OCI-LY1 (cell line): Measurements from ENCODE around the gene CREB1.

Source experiments
- H2AFZ ChIP-seq: fragments of 200-600 bp; sonication (generic), shearing (Covaris generic); 2 replicates; pipeline ENCODE4 v1.6.0; 2014; ENCODE audit warnings: antibody characterized with exemption, mild to moderate bottlenecking, low read length
- H3F3A ChIP-seq: fragments of 200-600 bp; sonication (generic), shearing (Covaris generic); 2 replicates; pipeline ENCODE4 v1.6.0; 2014; ENCODE audit warnings: mild to moderate bottlenecking, antibody characterized with exemption, low read length, moderate library complexity; ENCODE audit not compliant: insufficient read depth
- H3K27ac ChIP-seq: fragments of 200-600 bp; sonication (generic); 2 replicates; pipeline ENCODE4 v1.5.1; 2014; ENCODE audit warnings: low read length, mixed run types, mild to moderate bottlenecking, low read depth; ENCODE audit not compliant: poor library complexity, severe bottlenecking
- H3K27me3 ChIP-seq: fragments of 200-600 bp; sonication (generic); 2 replicates; pipeline ENCODE4 v1.6.0; 2014; ENCODE audit warnings: antibody characterized with exemption, mild to moderate bottlenecking, low read length, moderate library complexity; ENCODE audit not compliant: insufficient read depth
- H3K36me3 ChIP-seq: fragments of 200-600 bp; sonication (generic); 2 replicates; pipeline ENCODE4 v1.6.1; 2014; ENCODE audit warnings: mild to moderate bottlenecking, antibody characterized with exemption, low read length, moderate library complexity, mixed read lengths; ENCODE audit not compliant: insufficient read depth
- H3K4me1 ChIP-seq: fragments of 200-600 bp; sonication (generic); 2 replicates; pipeline ENCODE4 v1.5.1; 2014; ENCODE audit warnings: mild to moderate bottlenecking, low read length, moderate library complexity; ENCODE audit not compliant: insufficient read depth, severe bottlenecking
- H3K4me2 ChIP-seq: fragments of 200-600 bp; sonication (generic), shearing (Covaris generic); 2 replicates; pipeline ENCODE4 v1.6.1; 2014; ENCODE audit warnings: low read length
- H3K4me3 ChIP-seq: fragments of 200-600 bp; sonication (generic); 2 replicates; pipeline ENCODE4 v1.5.1; 2014; ENCODE audit warnings: low read length, low read depth, mild to moderate bottlenecking, mixed read lengths; ENCODE audit not compliant: poor library complexity, severe bottlenecking
- H3K79me2 ChIP-seq: fragments of 200-600 bp; shearing (Covaris generic); 2 replicates; pipeline ENCODE4 v1.6.1; 2016; ENCODE audit warnings: mixed run types, low read length, mixed read lengths; ENCODE audit not compliant: insufficient read depth
- H3K9ac ChIP-seq: fragments of 200-600 bp; sonication (generic), shearing (Covaris generic); 2 replicates; pipeline ENCODE4 v1.6.1; 2014; ENCODE audit warnings: mild to moderate bottlenecking, low read length, mixed read lengths
- H3K9me2 ChIP-seq: fragments of 200-600 bp; sonication (generic), shearing (Covaris generic); 2 replicates; pipeline ENCODE4 v1.6.1; 2014; ENCODE audit warnings: low read depth, mild to moderate bottlenecking, low read length, mixed read lengths
- H3K9me3 ChIP-seq: fragments of 200-600 bp; shearing (Covaris generic); 2 replicates; pipeline ENCODE4 v1.6.1; 2014; ENCODE audit warnings: low read length, mixed read lengths
- H4K20me1 ChIP-seq: fragments of 200-600 bp; sonication (generic), shearing (Covaris generic); 2 replicates; pipeline ENCODE4 v1.6.0; 2016; ENCODE audit warnings: mild to moderate bottlenecking, low read length; ENCODE audit not compliant: insufficient read depth
- EZH2 ChIP-seq: fragments of 200-600 bp; sonication (generic), shearing (Covaris generic); IDR thresholded peaks from 2 replicates; pipeline ENCODE4 v1.8.0; 2017; ENCODE audit warnings: borderline replicate concordance, mixed run types, mild to moderate bottlenecking, antibody characterized with exemption, low read length, moderate library complexity, mixed read lengths
- TF ChIP-seq, protein P1 (sequence below): fragments of 200-600 bp; sonication (generic), shearing (Covaris generic); IDR thresholded peaks from 2 replicates; pipeline ENCODE4 v1.5.1; 2017; ENCODE audit warnings: mild to moderate bottlenecking, antibody characterized with exemption, low read length, moderate library complexity, mixed read lengths

Gene CREB1

DNA sequence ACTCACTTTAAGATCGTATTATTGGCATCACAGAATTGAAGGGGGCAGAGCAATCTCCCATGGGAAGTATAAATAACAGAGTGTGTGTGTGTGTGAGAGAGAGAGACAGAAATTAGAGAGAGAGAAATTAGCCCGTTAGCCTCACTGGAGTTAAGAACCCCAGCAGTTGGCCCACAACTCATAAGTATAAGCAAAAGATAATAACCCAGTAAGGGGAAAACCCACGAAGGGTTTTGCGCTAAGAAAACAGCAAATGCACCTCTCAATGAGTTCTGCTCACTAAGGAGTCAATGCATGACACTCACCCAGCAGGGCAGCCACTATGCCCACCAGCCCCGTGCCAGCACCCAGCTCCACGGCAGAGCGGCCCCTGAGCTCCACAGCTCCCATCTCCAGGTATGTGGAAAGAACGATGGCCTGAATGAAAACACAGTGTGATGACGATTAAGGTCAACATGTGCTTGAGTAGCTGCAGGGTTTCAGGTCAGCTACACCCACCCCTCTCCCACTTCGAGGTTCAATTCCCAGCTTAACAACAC is 91.8 kb downstream of the CREB1 start:
- peaks cover 55% of the 10 kb centered on the region for H3K36me3 ChIP-seq
- H3K9me3 ChIP-seq, result no peaks in the 10 kb centered on the region
- peak overlapping the region; percentile 68 for H3K27ac ChIP-seq
- no peaks in the 10 kb centered on the region for H3K9me2 ChIP-seq
- H3K27me3 ChIP-seq, result no peaks in the 10 kb centered on the region
- H2AFZ ChIP-seq, result no peak overlapping the region
- H3F3A ChIP-seq, result no peaks in the 10 kb centered on the region; the same call in 1 of the 2 replicates
- peak overlapping the region; percentile 2; the same call in 1 of the 2 replicates for H3K9ac ChIP-seq
- peaks cover 10% of the 10 kb centered on the region; the same call in 1 of the 2 replicates for H3K79me2 ChIP-seq
- H3K4me1 ChIP-seq, result peaks cover 54% of the 10 kb centered on the region
- H4K20me1 ChIP-seq, result no peaks in the 10 kb centered on the region
- peak overlapping the region; percentile 31; the same call in 1 of the 2 replicates for H3K4me2 ChIP-seq
- TF ChIP-seq, protein P1, sequence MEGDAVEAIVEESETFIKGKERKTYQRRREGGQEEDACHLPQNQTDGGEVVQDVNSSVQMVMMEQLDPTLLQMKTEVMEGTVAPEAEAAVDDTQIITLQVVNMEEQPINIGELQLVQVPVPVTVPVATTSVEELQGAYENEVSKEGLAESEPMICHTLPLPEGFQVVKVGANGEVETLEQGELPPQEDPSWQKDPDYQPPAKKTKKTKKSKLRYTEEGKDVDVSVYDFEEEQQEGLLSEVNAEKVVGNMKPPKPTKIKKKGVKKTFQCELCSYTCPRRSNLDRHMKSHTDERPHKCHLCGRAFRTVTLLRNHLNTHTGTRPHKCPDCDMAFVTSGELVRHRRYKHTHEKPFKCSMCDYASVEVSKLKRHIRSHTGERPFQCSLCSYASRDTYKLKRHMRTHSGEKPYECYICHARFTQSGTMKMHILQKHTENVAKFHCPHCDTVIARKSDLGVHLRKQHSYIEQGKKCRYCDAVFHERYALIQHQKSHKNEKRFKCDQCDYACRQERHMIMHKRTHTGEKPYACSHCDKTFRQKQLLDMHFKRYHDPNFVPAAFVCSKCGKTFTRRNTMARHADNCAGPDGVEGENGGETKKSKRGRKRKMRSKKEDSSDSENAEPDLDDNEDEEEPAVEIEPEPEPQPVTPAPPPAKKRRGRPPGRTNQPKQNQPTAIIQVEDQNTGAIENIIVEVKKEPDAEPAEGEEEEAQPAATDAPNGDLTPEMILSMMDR, result no peak
- no peak for TF ChIP-seq EZH2
- H3K4me3 ChIP-seq, result peak overlapping the region; percentile 12

DNA sequence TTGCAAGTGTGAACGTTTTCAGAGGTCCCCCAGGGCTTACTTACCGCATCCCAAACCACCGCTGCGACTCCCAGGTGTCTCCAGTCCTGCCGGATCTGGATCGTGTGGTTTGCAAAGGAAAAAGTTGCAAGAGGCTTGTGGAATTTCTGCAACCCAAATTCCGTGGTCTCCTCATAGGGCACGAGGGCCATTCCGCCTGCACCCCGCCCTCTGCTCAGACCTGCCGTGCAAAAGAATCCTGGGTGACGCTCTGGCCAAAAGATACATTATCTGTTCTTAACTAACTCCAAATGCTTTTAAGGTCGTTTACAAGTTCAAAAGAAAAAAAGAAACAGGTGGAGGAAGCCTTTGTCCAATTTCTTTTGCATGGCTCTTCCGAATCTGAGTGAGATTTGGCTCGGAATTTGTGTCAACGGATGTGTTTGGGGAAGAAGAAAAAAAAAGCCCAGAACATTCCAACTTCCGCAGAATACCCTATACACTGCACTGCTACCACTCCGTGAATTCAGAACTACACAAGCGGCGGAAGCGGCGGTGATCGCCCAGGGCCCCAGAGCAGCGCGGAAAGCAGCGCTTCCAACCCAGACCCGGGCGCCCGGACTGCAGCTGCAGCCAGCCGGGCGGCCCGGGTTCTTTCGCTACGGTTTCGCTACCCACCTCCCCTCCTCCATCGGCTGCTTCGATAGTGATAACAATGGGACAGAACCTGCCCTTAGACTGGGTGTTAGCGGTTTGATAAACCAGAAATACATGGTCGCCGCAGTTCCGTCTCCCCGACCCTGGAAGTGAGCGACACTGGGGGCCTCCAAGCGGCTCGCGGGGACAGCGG is 94.6 kb downstream of the CREB1 start:
- H3F3A ChIP-seq, result 0 out of 2 replicates have a peak, but pooled peaks cover 6% of the 10 kb centered on the region
- peak overlapping the region; percentile 97 for H3K27ac ChIP-seq
- no peaks in the 10 kb centered on the region for H4K20me1 ChIP-seq
- H3K9me3 ChIP-seq, result no peaks in the 10 kb centered on the region
- no peak overlapping the region for H2AFZ ChIP-seq
- peaks cover 33% of the 10 kb centered on the region for H3K36me3 ChIP-seq
- no peaks in the 10 kb centered on the region for H3K9me2 ChIP-seq
- peaks cover 57% of the 10 kb centered on the region for H3K4me1 ChIP-seq
- peak overlapping the region; percentile 96 for H3K4me2 ChIP-seq
- H3K79me2 ChIP-seq, result peaks cover 10% of the 10 kb centered on the region; the same call in 1 of the 2 replicates
- peak overlapping the region; percentile 97 for H3K9ac ChIP-seq
- peak overlapping the region; percentile 94 for H3K4me3 ChIP-seq
- no peaks in the 10 kb centered on the region for H3K27me3 ChIP-seq
- TF ChIP-seq EZH2, result no peak
- TF ChIP-seq, protein P1, result no peak

DNA sequence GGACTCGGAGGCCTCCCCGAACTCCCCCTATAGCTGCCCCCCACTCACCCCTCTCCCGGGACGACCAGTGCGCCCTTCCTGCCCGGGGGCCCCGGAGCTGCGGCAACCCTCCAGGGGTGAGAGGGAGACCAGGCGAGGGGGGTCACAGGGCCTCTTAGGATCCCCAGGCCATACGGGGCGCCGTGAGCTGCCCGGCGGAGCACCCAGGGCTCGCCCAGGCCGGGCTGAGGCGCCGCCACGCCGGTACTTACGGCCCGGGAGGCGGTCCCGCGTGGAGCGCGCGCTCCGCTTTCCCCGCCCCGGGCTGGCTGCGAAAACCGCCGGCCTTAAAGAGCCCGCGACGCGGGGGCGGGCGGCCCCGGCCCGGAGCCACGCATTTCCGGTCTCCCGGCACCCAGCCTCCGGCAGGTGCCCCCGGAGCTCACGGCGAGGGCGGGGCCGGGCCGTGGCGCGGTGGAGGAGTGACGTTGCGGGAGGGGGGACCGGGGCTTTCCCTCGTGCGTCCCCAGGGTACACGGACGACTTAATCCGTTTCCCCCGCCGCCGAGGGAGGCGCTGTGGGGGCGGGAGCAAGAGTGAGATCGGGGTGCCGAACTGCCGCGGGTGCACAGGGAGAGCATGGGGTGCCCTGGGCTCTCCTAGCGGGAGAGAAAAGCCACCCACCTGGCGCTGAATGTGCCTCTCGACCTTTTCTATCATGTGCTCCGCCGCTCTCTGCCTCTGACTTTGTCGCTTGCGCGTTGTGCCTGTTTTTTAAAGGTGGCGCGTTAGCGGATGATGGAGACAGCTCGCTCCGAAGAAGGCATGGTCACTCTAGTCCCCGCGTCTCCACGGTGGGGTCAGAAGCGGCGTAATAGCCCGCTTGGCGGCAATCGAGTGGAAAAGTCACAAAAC is 95.5 kb downstream of the CREB1 start, which contains the start of gene METTL21A:
TSS of gene METTL21A (minus strand) at position 381 of the 894 bp plus-strand sequence. CDS start 1,019 bp downstream, outside the sequence.
- Histone ChIP-seq H3K27ac (peak within 1 kb of the TSS; percentile 97), H4K20me1 (no peaks in the 10 kb centered on the region), H3K36me3 (peaks cover 33% of the 10 kb centered on the region), H3K9me3 (no peaks in the 10 kb centered on the region), H3K9ac (peak within 1 kb of the TSS; percentile 97), H3K27me3 (no peaks in the 10 kb centered on the region), H3K4me1 (peaks cover 49% of the 10 kb centered on the region), H3K79me2 (peaks cover 10% of the 10 kb centered on the region; the same call in 1 of the 2 replicates), H3K9me2 (no peaks in the 10 kb centered on the region), H2AFZ (no peak within 1 kb of the TSS), H3K4me2 (peak within 1 kb of the TSS; percentile 96), H3K4me3 (peak within 1 kb of the TSS; percentile 94), H3F3A (0 out of 2 replicates have a peak, but pooled peaks cover 6% of the 10 kb centered on the region)
- TF ChIP-seq, protein P1, result no peak; the same call in 1 of the 2 replicates
- no peak for TF ChIP-seq EZH2
